Measurements from ENCODE around the gene SAMD11.
"Not testable (repeated sequence)": the region's sequence is repeated elsewhere in the genome, so short reads cannot be mapped to it uniquely, and the experiment has no call there.

The SAMD11 gene, protein sequence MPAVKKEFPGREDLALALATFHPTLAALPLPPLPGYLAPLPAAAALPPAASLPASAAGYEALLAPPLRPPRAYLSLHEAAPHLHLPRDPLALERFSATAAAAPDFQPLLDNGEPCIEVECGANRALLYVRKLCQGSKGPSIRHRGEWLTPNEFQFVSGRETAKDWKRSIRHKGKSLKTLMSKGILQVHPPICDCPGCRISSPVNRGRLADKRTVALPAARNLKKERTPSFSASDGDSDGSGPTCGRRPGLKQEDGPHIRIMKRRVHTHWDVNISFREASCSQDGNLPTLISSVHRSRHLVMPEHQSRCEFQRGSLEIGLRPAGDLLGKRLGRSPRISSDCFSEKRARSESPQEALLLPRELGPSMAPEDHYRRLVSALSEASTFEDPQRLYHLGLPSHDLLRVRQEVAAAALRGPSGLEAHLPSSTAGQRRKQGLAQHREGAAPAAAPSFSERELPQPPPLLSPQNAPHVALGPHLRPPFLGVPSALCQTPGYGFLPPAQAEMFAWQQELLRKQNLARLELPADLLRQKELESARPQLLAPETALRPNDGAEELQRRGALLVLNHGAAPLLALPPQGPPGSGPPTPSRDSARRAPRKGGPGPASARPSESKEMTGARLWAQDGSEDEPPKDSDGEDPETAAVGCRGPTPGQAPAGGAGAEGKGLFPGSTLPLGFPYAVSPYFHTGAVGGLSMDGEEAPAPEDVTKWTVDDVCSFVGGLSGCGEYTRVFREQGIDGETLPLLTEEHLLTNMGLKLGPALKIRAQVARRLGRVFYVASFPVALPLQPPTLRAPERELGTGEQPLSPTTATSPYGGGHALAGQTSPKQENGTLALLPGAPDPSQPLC
- long read RNA-seq, donor 1, partial matches to known transcripts, result 27 of 34 reads
- long read RNA-seq, donor 1, other reads (novel, unspliced or antisense), result 0 of 34 reads
- long read RNA-seq, donor 2, partial matches to known transcripts, result 22 of 27 reads
- long read RNA-seq, donor 2, other reads (novel, unspliced or antisense), result 0 of 27 reads
- long read RNA-seq, donor 3, partial matches to known transcripts, result 15 of 19 reads
- long read RNA-seq, donor 3, other reads (novel, unspliced or antisense), result 0 of 19 reads
- long read RNA-seq, donor 4, partial matches to known transcripts, result 36 of 44 reads
- long read RNA-seq, donor 4, other reads (novel, unspliced or antisense), result 0 of 44 reads
- long read RNA-seq, donor 5, partial matches to known transcripts, result 9 of 22 reads
- long read RNA-seq, donor 5, other reads (novel, unspliced or antisense), result 10 of 22 reads
- long read RNA-seq, donor 6, partial matches to known transcripts, result 6 of 10 reads
- long read RNA-seq, donor 6, other reads (novel, unspliced or antisense), result 0 of 10 reads
- long read RNA-seq, donor 7, partial matches to known transcripts, result 22 of 32 reads
- long read RNA-seq, donor 7, other reads (novel, unspliced or antisense), result 0 of 32 reads
- long read RNA-seq, donor 8, partial matches to known transcripts, result 8 of 11 reads
- long read RNA-seq, donor 8, other reads (novel, unspliced or antisense), result 0 of 11 reads

DNA sequence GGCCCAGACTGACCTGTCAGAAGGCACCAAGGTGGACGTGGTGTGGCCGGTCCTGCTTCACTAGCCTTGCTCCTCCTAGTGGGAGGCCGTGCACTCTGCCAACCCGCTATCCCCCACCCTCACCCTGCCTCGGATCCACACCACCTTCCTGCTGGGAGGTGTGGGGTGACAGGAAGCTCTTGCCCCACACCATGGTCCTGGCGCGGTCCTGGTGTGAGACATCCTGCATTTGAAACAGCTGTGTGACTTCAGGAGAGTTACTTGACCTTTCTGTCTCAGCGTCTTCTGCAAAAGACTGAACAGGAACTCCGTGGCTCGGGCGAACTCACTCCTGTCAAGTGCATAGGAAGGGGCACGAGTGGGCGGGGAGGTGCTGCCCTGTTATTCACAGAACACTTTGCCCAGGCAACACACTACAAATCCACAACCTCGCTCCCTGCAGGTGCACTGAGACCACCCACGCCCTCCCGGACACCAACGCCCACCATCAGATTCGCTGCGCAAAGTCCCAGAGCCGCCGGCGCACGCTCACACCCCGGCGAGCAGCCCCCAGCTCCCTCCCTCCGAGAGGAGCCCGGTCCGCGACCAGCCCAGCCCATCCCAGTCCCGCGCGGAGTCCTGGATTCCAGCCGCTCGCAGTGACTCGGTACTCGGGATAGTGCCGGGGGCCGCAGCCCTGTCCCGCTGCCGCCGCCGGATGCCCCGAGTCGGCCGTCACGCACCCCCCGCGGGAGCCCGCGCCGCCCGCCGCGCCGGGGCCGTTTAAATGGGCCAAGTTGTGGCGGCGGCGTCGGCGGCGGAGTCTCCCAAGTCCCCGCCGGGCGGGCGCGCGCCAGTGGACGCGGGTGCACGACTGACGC lies at the start of gene SAMD11:
TSS of gene SAMD11 (plus strand) at position 793 of the 860 bp plus-strand sequence. CDS start 509 bp downstream, outside the sequence.
- DNase-seq, result peak; percentile 80

DNA sequence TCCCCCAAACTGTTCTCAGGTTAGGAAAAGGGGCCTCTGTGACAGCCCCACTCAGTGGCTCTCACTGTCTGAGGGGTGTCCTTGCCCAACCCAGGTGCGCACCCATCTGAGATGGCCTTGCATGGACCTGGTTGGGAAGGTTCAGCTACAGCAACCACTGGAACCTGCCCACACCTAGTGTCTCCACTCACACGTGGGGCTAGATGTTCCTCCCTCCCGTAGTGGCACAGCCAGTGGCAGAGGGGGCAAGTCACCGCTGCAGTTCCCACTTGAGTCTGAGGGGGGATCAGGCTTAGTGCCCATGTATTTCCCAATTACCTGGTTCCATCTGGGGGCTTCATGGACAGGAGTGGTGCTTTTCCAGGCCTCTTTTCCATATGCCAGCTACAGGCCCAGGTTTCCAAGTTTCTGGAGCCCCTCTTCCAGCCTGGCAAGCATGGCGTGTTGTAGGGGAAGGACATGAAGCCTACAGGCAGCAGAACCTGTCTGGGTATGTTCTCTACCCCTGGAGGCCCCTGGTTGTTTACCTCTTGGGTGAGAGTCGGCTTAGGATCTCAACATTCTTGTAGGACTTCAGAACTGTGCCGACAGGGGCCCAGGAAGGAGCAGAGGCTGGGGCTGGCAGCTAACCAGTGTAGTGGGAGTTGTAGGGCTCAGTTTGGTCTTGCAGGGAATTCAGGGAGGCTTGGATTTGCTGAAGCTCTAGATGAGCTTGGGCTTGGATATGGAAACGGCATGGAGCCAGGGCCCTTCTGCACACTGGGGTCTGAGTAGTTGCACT lies 47.1 kb upstream of the SAMD11 start:
- not testable (repeated sequence) for DNase-seq

DNA sequence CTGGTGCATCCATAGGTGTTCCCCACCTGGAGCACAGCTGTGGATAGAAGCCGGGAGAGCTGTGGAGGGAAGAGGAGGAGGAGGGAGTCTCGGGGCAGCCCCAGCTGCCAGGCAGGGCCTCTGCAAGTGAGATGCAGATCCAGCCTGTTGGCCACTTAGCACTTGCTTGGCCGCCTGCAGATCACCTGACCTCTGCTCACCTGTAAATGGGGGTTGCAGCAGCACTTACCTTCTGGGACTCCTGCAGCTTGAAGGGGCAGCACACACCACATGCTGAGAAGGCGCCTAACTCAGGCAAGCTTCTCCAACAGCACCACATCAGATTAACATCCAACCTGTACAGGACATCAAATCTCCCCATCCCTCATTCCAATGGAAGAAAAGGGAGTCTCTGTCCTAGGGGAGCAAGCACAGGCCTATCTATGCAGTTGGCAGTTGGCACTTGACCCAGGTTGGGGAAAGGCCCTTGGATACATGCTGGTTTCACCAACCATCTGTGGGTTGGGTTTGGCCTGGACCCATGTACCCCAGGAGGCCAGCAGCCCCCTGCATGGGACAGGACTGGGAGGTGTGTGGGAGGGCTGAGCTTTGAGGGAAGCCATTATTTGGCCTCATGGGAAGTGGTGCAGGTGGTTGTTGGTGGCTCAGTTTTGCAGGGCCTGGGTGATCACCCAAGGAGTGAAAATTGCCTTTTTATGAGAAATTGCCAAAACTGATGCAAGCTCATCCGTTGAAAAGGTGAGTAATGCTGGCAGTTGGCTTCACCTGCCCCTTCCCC lies 46.3 kb upstream of the SAMD11 start:
- not testable (repeated sequence) for DNase-seq

DNA sequence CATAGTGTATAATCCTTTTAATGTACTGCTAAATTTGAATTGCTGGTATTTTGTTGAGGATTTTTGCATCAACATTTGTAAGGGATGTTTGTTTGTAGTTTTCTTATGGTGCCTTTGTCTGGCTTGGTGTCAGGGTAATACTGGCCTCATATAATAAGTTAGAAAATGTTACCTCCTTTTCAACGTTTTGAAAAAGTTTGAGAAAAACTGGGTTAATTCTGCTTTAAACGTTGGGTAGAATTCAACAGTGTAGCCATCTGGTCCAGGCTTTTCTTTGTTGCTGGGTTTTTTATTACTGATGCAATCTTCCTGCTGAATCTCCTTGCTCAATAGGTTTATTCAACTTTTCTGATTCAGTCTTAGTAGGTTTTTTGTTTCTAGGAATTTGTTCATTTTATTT lies 43.2 kb upstream of the SAMD11 start:
- DNase-seq, result not testable (repeated sequence)

DNA sequence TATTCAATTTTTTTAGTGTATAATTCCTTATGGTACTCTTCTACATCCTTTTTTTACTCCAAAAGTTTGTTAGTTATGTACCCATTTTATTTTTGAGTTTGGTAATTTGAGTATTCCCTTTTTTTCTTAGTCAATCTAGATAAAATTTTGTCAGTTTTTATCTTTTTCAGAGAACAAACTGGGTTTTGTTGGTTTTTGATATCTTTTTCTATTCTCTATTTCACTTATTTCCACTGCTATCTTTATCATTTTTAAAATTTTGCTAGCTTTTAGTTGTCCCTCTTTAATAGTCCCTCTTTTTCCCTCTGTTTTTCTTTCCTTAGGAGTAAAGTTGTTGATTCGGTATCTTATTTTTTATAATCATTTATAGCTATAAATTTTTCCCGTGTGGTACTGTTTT lies 42.8 kb upstream of the SAMD11 start:
- not testable (repeated sequence) for DNase-seq

DNA sequence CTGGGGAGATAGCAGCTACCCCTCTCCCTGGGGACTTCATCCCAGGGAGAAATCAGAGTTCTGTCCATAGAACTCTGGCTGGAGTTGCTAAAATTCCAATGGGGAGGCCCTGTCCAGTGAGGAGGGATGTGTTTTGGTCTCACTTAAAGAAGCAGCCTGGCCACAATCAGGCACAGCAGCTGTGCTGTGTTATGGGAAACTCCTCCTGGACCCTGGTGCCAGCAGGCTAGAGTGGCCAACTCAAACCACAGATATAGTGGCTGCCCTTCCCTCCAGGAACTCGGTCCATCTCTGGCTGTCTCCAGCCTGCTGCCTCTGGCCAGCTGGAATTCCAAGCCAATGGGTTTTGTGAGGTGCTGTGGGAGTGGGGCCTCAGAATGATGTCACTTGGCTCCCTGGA lies 37.4 kb upstream of the SAMD11 start:
- DNase-seq, result no peak

DNA sequence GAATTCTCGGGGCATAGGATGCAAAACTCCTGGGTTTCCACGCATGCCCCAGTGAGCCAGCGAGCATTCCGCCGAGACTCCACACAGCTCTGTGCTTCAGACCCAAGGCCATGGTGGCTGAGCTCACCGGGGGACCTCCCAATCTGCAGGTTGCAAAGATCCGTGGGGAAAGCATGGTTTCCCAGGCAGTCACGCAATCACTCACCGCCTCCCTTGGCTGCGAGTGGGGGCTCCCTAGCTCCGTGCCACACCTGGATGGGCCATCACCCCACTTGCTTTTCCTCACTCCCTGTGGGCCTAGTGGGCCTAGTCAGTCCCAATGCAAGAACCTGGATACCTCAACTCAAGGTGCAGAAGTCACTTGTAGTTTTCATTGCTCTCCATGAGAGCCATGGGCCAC lies 37.0 kb upstream of the SAMD11 start:
- no peak for DNase-seq

DNA sequence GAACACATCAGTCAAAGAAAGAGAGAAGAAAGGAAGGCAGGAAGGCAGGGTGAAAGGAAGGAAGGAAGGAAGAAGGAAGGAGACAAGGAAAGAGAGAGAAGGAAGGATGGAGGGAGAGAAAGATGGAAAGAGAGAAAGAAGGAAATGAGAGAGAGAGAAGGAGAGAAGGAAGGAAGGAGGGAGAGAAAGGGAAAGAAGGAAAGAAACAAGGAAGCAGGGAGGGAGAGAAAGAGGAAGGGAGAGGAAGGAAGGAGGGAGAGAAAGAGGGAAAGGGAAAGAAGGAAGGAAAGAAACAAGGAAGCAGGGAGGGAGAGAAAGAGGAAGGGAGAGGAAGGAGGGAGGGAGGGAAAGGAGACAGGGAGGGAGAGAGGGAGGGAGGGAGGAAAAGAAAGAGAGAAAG lies 35.4 kb upstream of the SAMD11 start:
- no peak for DNase-seq

DNA sequence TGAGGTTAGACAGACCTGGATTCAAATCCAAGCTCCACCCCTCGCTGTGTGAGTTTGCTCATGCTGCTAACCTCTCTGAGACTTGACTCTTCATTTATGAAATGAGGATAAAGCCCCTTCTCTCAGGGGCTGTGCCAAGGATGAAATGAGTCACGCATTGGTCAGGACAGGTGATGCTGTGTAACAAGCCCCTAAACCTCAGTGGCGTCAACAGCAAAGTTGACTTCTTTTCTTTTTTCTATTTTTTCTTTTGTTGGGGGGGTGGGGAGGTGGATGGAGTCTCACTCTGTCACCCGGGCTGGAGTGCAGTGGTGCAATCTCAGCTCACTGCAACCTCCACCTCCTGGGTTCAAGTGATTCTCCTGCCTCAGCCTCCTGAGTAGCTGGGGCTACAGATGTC lies 33.9 kb upstream of the SAMD11 start:
- not testable (repeated sequence) for DNase-seq

DNA sequence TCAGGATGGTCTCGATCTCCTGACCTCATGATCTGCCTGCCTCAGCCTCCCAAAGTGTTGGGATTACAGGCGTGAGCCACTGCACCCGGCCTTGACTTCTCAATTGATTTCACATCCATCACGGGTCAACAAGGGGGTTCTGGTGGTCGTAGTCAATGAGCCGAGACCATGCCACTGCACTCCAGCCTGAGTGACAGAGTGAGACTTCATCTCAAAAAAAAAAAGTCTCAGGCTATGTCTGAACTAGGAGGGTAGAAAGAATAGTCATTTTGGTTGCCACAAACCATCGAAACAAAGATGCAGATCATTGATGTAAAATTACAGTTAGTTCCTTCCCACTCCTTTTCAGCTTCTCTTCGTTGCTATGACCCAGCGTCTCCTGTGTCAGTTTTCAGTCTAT lies 33.5 kb upstream of the SAMD11 start:
- DNase-seq, result not testable (repeated sequence)

DNA sequence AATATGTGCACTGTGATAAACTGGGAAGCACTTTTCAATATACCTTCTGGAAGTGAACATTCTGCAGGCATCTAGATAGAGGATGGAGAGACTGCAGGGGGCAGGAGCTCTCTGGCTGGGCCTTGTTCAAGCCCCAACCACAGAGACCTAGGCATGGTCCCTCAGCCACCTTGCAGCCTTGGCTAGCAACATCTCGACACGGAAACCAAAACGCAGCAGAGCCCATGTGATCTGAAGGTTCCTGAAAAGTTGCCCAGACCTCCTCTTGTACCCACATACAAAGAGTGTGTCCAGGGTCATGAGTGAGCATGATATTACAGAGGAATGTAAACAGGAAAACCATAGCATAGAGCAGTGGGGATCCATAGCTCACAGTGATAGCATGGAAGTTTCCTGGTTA lies 33.1 kb upstream of the SAMD11 start:
- no peak for DNase-seq

DNA sequence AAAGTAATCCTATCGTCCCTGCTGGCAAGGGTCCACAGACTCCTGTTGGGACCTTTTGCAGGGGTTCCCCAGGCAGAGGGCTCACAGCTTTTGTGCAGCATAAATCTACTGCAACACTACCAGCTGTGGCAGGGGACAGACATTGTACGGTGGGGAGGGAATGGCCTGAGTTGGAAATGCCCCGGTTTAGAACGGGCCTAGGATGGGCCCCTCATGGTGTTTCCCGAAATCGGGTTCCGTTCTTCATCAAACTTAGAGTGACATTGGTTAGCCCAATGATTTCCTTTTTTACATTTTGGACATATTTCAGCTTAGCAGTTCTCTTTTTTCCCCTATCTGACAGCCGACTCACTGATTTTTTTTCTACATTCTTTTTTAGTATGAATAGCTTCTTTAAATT lies 26.5 kb upstream of the SAMD11 start:
- no peak for DNase-seq

DNA sequence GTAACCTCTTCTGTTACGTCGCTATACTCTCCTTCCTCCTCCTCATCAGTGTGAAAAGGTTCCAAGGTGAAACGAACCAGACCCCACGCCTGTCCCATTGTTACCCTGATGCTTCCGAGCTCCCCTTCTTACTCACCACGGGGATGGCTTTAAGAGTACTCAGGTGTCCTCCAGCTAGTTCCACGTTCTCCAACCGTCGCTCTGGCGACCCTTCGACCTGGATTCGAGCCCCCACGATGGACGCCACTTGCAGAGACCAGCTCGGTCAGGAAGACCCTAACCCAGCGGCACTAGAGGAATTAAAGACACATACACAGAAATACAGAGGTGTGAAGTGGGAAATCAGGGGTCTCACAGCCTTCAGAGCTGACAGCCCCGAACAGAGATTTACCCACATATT lies 25.8 kb upstream of the SAMD11 start:
- DNase-seq, result not testable (repeated sequence)

DNA sequence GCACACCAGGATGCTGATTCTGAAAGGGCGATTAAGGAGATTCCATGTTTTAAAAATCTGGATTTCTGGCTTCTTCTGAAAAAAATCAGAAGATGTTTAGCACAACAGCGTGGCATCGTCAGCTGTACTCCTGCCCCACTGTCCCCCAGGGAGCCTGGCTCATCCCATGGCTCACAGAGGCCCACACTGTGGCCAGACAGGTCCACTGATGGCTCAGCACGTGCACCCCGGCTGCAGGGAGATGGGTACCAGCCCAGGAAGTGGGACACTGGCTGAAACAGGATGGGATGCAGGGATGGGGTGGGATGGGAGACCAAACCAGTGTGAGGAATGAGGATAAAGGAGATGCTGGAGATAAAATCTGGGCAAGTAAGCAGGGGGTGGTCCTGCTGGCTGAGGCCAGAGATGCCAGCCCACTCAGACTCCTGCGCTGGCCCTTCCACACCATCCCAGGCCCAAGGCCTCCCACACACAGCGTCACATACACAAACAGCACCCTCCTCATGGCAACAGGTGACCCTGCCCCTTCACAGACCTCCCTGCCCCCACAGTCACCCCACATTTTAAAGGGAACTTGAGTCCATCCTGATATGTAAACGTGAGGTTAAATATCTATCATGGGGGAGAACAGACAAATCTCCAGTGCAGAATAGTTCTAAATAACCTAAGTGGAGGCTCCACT lies 23.9 kb upstream of the SAMD11 start:
- no peak for DNase-seq

DNA sequence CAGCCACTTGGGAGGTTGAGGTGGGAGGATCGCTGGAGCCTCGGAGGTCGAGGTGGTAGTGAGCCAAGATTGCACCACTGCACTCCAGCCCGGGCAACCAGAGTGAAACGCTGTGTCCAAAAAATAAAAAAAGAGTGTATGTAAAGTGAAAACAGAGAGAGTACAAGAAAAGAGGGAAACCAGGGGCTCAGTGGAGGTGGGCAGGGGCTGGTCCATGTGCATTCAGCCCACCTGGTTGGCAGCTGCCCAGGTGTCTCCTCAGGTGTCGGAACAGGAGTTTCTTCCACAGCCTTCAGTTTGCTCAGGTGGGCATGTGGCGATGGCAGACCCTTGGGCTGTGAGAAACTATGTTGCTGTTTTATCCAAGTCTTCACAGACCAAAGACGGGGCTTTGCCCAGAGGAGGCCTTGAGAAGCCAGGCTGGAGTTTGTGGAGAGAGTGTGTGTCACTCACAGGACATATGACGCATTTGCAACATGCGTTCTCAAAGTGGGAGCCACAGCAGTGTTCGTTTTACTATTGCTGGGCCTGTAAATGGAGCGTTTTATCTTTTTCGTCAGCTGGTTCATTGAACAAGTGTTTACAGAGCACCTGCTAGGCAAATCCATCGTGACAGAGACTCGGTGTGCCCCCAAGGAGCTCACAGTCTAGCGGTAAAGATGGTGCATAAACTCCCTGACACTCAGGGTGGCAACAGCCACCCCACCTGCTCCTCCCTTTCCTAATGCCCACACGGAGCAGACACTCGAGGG lies 22.4 kb upstream of the SAMD11 start:
- DNase-seq, result no peak

DNA sequence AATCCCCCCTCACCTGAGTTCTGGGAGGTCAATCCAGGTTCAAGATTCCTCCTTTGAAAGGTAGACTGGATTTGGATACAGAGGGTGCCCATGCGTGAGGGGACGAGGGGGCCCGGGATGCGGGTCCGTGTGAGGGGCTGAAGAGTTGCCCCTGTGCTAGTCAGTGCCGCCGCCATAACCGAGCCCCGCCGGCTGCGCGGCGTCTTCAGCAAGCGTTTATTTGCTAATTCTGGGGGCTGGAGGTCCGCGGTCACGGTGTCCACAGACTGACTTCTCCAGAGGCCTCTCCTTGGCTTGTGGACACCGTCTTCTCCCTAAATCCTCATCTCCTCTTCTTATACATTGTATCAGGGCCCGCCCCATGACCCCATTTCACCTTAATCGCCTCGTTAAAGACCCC lies 20.9 kb upstream of the SAMD11 start:
- no peak for DNase-seq

DNA sequence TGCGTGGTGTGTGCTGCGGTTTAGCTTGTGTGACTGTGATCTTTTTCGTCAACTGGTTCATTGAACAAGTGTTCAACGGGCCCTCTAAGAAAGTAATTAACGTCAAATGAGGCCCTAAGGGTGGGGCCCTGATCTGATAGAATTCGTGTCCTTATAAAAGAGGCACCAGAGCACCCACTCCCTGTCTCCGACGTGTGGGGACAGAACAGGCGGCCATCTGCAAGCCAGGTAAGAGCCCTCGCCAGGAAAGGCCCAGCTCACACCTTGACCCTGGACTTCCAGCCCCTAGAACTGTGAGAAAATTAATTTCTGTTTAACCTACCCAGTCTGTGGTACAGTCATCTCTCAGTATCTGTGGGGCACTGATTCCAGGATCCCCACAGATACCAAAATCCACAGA lies 20.4 kb upstream of the SAMD11 start:
- no peak for DNase-seq

DNA sequence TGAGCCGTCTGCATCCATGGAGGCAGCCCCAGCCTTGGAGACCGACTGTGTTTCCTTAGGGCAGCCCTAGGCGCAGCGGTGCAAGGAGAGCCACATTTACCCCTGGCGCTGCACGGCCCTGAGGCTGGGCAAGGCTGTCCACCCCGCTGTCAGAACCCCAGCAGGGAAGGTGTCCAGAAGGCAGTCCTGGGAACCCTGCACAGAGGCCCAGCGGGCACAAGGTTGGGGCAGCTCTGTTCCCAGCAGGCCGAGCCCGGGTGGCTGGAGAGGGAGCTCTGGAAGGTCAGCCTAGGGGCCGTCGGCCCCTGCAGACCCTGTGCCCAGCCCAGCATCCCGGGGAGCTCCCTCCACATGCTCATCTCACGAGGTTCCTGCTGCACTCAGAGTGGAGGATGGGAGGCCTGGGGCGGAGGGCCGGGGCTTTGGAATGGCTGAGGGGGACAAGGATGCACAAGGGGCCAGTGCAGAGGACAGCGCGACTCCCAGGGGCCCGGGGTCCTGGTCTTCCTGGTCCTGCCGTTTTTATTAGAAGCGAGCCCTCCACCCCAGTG lies 19.9 kb upstream of the SAMD11 start:
- DNase-seq, result no peak
